GM18873 (cell line): ENCODE measurements around the gene FARS2.
A peak's percentile ranks its signal among the peaks of the same experiment; 100 is the strongest.

ENCODE experiments used
- ATAC-seq: cut with Tn5 transposase; IDR thresholded peaks from one replicate; pipeline ENCODE4 v1.9.1; 2021; ENCODE audit warnings: mild to moderate bottlenecking, moderate library complexity, moderate number of reproducible peaks; ENCODE audit not compliant: unreplicated experiment, low FRiP score

FARS2 gene

DNA sequence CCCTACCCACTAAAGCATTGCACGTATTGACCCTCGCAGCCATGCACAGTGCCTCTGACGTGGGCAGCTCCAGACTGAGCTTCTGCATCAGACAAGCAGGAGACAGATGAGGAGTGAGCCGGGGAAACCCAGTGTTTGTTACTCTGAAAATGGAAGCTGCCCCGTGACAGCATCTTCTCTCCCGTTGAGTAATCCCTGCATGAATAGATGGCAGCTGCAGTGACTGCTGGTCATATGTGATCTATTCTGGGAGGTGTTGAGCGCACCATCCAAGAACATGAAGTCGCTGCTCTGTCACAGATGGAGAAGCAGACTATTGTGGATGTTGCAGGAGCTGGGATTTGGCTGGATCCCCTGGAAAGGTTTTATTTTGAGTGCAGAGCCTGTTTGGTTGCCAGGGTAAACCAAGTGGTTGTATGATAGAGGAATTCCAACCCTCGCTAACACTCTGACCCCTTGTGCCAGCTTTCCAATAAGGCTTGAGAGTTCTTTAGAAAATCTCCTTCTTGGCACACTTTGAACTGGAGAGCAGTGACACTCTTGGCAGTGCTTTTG is 503.2 kb downstream of the FARS2 start:
- peak; percentile 71 for ATAC-seq

DNA sequence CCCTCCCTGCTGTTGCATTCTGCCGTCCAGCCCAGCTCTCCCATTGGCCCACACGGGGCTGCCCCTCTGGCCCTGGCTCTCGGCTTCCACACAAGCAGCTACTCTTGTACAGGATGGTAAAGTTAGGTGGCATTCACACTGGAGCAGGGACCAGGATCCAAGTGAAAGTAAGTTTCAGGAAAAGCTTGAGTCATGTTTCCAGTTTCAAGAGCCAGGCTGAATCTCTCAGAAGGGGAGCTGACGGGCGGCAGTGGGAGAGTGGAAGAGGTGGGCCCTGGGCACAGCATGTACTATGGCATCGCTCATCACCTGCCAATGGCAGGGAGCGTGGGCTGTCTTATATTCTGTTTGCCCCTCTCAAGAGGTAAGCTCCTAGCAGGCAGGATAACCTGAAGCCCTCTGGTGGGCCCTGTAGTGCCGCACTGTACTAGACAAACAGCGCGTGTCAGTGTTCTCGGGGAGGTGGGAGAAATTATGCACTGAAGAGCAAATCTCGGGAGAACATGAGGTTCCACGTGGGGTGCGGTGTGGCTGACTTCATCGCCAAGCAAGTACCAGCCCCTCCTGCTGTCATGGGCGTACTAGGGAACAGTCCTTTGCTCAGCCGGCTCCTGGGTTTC is 503.9 kb downstream of the FARS2 start:
- ATAC-seq: no peak

DNA sequence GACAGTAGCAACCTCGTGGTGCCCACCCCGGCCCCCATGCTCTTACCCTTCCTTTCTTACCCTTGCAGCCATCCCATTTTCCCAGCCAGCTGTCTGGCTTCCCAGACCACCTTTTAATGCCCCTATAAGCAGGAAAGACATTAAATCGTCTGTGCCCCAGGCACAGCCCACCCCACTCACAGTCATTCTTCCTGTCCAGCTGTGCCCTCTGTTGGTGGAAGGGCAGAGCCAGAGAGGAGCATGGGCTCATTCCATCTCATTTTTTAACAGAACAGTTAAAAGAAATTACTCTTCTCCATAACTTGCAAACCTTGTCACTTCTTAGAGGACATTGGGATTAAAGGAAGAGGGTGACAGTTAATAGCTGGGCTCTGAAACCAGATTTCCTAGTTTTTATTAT is 504.9 kb downstream of the FARS2 start:
- ATAC-seq: no peak

DNA sequence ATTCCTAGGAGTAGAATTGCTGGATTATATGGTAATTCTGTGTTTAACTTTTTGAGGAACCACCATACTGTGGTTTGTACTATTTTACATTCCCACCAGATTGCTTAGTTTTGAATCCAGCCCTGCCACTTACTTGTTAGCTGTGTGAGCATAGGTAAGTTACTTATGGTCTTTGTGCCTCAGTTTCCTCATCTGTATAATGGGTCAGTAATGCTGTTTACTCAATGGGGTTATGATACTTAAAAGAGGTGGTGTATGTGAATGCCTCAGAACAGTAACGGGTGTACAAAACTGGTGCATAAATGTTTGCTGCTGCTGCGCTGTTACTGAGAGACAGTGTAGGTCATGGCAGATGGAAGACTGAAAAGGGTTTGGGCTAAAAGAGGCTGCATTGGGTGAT is 506.2 kb downstream of the FARS2 start:
- ATAC-seq: no peak

DNA sequence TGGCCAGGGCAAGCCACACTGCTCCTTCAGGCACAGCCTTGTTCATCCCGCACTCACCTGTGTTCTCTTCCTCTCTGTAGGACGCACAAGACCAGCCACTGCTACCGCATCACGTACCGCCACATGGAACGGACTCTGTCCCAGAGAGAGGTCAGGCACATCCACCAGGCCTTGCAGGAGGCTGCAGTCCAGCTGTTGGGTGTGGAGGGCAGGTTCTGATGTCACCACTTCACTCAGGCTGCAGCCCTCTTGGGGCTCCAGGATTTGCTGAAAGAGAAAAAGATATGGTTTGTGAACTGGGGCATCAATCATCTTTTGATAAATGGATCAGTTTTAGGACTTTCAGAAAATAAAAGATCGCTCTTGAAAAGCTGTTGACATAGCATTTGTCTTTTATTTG is 509.9 kb downstream of the FARS2 start:
- no peak for ATAC-seq

DNA sequence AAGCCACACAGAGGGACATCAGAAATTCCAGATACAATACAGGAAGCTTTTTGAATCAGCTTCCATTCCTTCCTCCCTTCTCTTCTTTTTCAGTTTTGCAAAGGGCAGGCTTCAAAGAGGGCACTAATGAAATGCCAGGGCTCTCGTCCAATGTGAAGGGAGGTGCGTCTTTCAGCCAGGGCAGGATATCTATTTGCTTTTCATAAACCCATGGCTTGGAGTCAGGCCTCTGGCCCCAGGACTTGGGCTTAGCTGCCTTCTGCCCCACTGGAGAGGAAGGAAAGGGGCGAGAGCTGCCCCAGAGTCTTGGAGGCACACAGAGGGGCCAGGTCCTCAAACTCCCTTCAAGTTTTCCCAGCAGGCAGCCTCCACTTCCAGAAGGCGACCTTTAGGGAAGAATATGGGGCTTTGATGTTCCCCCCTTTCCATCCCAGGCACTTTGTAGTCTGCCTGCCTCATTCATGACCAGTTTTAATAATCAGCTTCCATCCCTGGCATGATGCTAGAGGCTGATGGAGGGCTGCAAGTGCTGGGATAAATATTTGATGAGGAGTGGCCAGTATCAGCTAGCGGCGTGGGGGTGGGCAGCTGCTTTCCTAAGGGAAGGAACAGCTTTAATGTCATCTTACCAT is 510.6 kb downstream of the FARS2 start:
- no peak for ATAC-seq

DNA sequence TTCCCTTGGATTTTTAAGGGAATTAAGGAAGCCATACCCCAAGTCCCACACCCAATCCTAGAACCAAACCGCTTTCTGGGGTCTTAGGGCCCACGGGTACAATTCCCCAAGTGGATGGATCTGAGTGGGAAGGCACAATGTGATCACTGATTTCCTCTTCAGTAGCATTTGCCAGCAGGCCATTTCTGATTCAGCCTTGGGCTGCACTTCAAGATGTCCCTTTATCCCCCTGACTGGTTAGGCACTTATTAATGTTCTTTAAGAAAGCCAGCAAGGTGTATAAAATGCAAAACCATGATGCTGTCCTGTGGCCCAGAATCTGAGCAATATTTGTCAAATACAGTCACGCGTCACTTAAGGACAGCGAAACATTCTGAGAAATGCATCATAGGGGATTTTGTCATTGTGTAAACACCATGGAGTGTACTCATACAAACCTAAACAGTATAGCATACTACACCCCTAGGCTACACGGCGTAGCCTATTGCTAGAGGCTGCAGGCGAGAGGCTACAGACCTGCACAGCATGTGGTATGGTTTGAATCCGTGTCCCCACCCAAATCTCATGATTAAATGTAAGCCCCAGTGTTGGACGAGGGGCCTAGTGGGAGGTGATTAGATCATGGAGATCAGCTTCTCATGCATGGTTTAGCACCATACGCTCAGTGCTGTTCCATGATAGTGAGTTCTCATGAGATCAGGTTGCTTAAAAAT is 511.3 kb downstream of the FARS2 start:
- no peak for ATAC-seq

DNA sequence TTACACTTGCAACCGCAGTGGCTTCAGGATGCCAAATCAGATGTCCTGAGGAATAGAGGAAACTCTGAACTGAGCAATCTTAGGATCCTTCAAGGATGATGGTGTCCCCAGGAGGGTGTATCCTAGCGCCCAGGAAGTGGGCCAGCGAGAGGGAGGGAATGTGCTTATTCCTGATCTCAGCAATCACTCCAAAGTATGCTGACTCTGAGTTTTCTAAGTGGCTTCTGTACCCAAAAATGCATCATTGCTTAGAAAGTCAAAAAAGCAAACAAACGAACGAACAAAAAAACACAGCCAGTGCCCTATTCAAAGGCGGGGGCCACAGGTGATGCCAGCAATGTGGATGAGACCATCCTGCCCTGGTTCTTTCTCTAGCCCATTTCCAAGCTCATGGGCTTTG is 514.8 kb downstream of the FARS2 start:
- no peak for ATAC-seq

DNA sequence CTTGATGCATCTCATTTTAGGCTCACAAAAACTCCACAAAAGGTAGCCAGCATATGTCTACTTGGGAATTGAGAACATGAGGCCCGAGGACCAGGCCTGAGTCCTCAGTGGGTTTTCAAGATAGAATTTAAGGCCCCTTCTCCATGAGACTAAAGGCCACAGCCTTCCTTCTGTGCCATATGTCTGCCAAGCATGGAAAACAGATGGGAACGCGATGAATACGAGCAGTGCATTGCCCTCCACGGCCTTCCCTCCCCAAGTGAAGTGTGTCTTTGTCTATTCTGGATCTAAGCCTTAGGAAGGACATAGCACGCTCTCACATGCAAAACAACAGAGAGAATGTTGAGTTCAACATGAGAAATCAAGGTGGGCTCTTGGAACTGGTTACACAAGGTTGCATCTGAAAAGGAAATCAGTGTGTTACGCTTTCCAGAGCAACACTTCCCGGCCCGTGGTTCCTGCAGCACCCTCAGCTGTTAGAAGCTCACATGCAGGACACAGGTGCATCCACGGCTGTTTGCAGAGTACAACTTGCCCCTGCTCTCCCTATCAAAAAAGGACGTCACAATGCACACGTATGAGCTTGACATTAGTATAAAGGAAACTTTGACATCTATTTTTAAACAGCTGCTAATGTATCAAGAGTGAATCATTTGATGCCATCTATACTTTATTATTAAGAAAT is 515.5 kb downstream of the FARS2 start:
- ATAC-seq: no peak

DNA sequence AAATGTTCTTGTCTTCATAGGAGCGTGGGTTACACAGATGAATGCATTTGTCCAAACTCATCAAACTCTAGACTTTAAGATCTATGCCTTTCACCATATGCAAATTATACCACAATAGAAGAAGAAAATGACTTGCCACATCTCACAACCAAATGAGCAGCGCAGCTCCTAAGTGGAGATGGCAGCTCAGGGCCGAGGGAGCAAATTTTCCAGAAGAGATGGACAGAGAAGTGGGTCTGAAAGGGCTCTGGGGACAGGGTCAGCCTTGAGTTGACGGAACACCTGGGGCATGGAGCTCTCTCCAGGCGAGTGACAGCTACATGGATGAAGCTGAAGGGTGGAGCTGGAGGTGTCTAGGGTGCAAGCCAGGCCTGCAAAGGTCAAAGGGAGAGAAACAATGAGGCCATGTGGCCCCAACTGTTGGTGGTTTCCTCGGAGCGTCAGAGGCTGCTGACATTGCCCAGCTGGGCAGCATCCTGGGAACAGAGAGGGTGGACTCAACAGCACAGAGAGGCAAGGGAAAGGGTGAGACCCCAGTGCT is 517.1 kb downstream of the FARS2 start:
- peak; percentile 93 for ATAC-seq

DNA sequence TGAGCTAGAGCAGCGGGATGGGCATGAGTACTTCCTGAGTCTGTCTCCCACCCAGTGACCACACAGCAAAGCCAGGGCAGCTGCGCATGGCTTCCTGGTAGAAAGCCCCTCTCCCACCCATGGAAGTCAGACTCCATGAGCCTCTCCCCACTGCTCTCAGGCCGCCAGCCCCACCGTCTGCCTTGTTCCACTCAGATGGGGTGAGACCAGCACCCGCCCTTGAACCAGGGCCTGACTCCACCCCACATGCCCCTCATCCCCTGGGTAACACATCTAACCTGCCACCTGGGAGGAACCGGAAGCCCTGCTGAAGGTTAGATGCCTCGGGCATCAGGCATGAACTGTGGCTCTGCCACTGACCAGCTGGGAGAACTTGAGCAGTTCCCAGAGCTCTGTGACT is 517.6 kb downstream of the FARS2 start:
- no peak for ATAC-seq

DNA sequence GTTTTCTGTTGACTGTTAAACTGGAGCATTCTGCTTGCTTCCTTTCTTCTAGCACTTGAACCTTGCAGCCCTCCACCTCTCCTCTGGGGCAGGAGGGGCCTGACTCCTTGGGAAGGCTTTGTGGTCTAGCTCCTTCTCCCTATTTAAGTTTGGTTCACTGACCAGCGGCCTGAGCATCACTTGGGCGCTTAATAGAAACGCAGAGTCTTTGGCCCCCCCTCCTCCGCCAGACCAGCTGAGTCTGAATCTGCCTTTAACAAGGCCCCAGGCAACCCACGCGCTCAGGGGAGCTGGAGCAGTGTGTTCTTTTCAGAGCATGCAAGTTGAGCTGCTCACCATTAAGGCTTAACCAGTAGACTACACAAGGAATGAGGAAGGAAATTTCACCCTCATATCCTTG is 519.7 kb downstream of the FARS2 start:
- ATAC-seq: no peak

DNA sequence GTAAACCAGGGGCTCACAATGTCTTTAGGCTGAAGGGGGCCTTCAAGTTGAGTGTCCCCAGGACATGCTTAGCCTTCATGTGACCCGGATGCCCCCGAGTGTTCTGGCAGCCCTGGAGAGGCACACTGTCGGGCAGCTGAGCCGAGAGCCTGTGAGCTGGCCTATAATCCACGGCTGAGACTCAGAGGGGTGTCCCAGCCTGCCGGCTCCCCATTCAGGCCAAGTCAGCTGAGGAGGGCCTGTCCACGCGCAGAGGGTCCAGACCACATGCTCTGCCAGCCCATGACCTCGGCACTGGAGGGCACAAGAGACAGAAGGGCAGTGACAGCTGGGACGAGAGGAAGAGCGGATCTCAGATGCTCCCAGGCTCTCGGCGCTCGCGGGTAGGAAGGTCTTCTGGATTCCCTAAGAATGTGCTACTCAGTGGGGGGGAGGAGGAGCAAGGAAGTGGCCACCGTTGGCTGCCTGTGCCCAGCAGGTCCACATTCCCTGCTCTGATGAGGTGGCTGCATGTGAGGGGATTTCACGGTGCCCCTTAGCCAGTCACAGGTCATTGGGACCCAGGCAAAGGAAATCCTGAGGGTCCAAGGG is 520.7 kb downstream of the FARS2 start:
- ATAC-seq: no peak

DNA sequence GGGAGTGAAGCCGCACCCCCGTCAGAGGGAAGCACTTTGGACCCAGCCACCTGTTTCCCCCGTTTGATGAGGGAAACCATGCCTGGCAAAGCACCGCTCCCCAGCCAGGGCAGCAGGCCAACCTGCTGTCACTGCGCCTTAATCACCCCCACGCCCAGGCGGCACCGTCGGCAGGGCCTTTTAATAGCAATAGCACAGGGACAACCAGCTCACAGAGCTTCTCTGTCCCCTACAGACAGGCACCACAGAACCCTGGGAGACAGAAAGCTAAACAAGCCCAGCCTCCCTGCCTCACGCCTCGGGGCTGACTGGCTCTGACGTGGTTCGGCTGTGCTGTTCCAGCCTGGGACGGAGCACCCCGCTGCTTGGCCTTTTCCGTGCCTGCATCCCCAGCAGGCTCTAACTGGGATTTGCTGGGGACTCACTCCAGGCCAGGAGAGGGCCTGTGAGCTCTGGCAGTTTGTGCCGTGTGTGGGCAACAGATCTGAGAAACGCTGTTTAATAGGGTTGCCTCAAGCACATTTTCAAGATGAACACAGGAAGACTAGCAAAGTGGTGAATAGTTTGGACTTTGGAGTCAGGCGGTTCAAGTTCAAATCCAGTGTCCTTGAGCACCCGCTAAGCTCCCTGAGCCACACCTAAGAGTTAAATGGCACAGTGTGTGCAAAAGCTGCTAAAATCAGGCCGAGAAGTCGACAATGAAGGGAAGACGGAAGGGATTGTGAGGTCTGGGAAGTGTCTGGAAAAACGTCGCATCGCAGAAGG is 521.7 kb downstream of the FARS2 start:
- no peak for ATAC-seq

DNA sequence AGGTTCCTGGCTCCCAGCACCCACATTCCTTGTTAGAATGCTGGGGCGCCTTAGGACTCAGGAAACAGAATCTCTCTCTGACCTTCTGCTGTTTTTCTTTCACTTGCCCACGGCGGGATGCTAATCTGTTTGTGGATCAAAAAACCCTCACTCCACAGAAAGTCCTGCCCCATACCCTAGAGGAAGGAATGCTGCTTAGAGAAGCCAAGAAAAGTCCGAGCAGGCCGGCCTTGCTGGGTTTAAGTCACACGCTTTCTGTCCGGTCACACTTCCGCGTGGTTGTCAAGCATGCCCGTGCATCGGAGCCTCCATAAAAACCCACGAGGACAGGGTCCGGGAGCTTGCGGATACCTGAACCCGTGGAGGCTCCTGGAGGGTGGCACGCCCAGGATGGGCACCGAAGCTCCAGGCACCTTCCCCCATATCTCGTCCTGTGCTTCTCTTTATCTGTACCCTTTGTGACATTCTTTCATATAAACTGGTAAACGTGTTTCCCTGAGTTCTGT is 522.3 kb downstream of the FARS2 start:
- ATAC-seq: no peak

DNA sequence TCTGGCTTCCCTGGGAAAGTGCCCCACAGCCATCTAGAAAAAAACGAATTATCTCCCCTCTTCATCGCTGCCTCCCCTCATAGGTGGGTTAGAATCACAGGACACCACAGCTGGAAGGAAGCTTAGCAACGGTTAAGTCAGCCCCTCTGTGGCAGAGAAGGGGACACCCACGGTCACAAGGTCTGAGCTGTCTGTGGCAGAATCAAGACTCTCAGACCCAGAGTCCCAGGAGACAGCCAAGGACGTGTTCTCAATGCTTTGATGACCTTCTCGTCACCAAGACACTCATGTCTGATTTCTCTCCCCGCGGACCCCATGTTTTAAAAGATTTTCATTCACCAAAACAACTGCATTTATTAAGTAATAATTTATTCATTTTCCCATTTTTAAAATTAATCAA is 523.9 kb downstream of the FARS2 start:
- no peak for ATAC-seq

DNA sequence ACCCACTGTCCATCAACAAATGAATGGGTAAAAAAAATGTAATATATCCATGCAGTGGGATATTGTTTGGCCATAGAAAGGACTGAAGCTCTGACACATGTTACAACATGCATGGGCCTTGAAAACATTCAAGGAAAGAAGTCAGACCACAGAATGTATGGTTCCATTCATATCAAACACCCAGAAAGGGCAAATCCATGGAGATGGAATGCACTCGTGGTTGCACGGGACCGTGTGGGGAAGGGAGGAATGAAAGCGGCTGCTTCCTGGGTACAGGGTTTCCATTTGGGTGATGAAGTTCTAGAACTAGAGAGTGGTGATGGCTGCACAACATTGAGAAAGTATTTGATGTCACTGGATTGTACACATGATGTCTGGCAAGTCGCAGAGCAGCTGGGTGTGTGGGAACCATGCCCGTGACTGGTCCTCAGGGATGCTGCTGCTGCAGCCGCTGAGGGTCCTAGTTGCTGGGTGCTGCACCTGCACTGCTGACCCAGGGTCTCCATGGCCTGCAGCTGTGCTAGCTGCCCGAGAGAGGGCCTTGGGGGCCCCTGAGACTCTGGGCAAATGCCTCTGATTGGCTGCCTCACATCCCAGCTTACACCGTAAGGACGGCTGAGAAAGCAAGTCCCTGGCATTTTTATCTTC is 525.1 kb downstream of the FARS2 start:
- no peak for ATAC-seq

DNA sequence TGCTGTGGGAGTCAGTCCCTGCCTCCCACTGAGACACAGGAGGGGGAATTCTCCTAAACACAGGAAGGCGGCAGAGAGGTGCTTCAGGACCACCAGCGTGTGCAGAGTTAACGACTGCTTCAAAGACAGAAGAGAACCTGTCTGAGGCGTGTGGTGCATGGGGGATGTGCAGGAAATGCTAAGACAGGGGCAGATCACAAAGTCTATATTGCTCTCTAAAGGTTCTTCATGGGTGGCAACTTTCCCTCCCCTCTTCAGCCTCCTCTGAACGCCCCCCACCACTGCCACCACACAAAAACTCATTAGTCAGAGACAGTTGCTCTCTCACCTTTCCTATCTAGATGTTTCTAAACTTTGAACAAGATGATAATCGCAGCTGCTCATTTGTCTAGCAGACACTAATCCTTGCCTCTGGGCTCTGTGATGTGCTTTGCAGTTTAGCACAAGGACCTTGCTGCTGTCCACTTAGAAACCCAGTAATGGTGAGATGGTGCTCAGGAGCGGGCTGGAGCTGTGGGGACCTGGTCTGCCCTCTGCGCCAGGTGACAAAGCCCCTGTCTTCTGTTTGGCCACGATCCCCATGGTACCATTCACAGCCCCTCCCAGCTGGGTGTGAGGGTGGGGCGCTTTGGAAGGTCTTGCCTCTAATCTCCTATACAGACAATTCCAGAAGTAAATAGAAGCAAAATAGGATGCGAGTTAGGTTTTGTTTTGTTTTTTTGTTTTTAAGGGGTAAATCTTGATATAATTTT is 525.8 kb downstream of the FARS2 start:
- ATAC-seq: no peak
